CD4-positive, alpha-beta T cell treated with Interleukin-6 for 4 hours (primary cell): Measurements from ENCODE around the gene CDS2.
A peak's percentile ranks its signal among the peaks of the same experiment; 100 is the strongest.
"Not testable (repeated sequence)": the region's sequence is repeated elsewhere in the genome, so short reads cannot be mapped to it uniquely, and the experiment has no call there.

Experiments
- DNase-seq: peaks from one replicate; pipeline ENCODE4 v3.0.0-alpha.2; 2020; ENCODE audit warnings: mixed read lengths

The CDS2 gene

GRCh38 chr20:5126512-5127203 is at the start of gene CDS2:
Gene CDS2, plus strand, starts transcription at chr20:5127008. Its CDS starts 85 bp downstream, at chr20:5127093.
- peak; percentile 100 for DNase-seq

- peak; percentile 40 for DNase-seq
Observed at GRCh38 chr20:5077761-5078387, 48.9 kb upstream of the CDS2 start.

GRCh38 chr20:5078399-5078958 is 48.3 kb upstream of the CDS2 start:
- peak; percentile 84 for DNase-seq

GRCh38 chr20:5080384-5080877 is 46.4 kb upstream of the CDS2 start:
- no peak for DNase-seq

- DNase-seq: no peak
Observed at GRCh38 chr20:5085380-5085779, 41.4 kb upstream of the CDS2 start.

- no peak for DNase-seq
Observed at GRCh38 chr20:5088688-5089087, 38.1 kb upstream of the CDS2 start.

GRCh38 chr20:5090191-5090590 is 36.6 kb upstream of the CDS2 start:
- peak; percentile 32 for DNase-seq

GRCh38 chr20:5091902-5092301 is 34.9 kb upstream of the CDS2 start:
- DNase-seq: no peak

GRCh38 chr20:5092765-5093339 is 34.0 kb upstream of the CDS2 start:
- no peak for DNase-seq

GRCh38 chr20:5095454-5095853 is 31.4 kb upstream of the CDS2 start:
- no peak for DNase-seq

- no peak for DNase-seq
Observed at GRCh38 chr20:5095931-5096330, 30.9 kb upstream of the CDS2 start.

GRCh38 chr20:5096463-5096862 is 30.3 kb upstream of the CDS2 start:
- DNase-seq: no peak

GRCh38 chr20:5099009-5099408 is 27.8 kb upstream of the CDS2 start:
- not testable (repeated sequence) for DNase-seq

- DNase-seq: not testable (repeated sequence)
Observed at GRCh38 chr20:5099909-5100308, 26.9 kb upstream of the CDS2 start.

GRCh38 chr20:5100684-5101347 is 26.0 kb upstream of the CDS2 start:
- peak; percentile 84 for DNase-seq

GRCh38 chr20:5104479-5104878 is 22.3 kb upstream of the CDS2 start:
- no peak for DNase-seq

GRCh38 chr20:5109276-5109675 is 17.5 kb upstream of the CDS2 start:
- no peak for DNase-seq

- no peak for DNase-seq
Observed at GRCh38 chr20:5113615-5113986, 13.2 kb upstream of the CDS2 start.

- DNase-seq: no peak
Observed at GRCh38 chr20:5114403-5114802, 12.4 kb upstream of the CDS2 start.

- no peak for DNase-seq
Observed at GRCh38 chr20:5116875-5117274, 9.9 kb upstream of the CDS2 start.

GRCh38 chr20:5118220-5119142 is 8.3 kb upstream of the CDS2 start:
- DNase-seq: no peak

GRCh38 chr20:5119143-5119434 is 7.7 kb upstream of the CDS2 start:
- DNase-seq: no peak
